ENCODE results near the gene SERGEF.

The SERGEF gene

DNA sequence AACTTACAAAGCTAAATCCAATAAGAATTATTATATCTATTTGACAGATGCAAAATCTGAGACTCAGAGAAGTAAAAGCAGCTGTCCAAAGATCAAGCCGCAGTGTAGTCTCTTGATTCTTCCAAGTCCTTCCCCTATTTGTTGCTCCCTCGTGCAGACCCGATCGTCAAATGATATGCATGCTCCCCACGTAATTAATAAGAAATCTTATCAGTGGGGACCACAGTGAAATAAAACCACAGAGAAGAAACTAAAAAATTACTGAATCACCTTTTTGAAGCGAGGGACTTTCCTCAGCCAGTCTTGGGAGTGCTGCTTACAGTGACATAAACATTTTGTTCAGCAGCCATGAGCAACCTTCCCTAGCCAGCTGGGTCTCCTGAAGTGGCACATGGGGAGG lies 64.6 kb downstream of the SERGEF start:
- TF ChIP-seq EZH2 (optimal IDR thresholded peaks at IDR 0.05; ENCODE audit: low read depth, low read length), result no peak
- TF ChIP-seq, protein P1, sequence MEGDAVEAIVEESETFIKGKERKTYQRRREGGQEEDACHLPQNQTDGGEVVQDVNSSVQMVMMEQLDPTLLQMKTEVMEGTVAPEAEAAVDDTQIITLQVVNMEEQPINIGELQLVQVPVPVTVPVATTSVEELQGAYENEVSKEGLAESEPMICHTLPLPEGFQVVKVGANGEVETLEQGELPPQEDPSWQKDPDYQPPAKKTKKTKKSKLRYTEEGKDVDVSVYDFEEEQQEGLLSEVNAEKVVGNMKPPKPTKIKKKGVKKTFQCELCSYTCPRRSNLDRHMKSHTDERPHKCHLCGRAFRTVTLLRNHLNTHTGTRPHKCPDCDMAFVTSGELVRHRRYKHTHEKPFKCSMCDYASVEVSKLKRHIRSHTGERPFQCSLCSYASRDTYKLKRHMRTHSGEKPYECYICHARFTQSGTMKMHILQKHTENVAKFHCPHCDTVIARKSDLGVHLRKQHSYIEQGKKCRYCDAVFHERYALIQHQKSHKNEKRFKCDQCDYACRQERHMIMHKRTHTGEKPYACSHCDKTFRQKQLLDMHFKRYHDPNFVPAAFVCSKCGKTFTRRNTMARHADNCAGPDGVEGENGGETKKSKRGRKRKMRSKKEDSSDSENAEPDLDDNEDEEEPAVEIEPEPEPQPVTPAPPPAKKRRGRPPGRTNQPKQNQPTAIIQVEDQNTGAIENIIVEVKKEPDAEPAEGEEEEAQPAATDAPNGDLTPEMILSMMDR (IDR thresholded peaks at IDR 0.05; ENCODE audit: low read length), result no peak
- TF ChIP-seq EZH2phosphoT487 (IDR thresholded peaks at IDR 0.05; ENCODE audit: low read length), result no peak
- Histone ChIP-seq H3K4me2 (ENCODE audit: low read depth, low read length) (no peak overlapping the region), H3K27ac (ENCODE audit: low read length) (no peak overlapping the region), H4K20me1 (ENCODE audit: insufficient read depth, low read length) (no peaks in the 10 kb centered on the region), H3K27me3 (replicated peaks; ENCODE audit: insufficient read depth, low read length) (no peaks in the 10 kb centered on the region), H3K79me2 (ENCODE audit: low read length) (no peaks in the 10 kb centered on the region), H2AFZ (ENCODE audit: low read length) (no peak overlapping the region), H3K36me3 (replicated peaks; ENCODE audit: insufficient read depth, low read length) (no peaks in the 10 kb centered on the region), H3F3A (ENCODE audit: insufficient read depth, low read length) (no peaks in the 10 kb centered on the region), H3K4me1 (ENCODE audit: low read length) (no peaks in the 10 kb centered on the region), H3K9ac (ENCODE audit: low read length) (no peak overlapping the region), H3K9me2 (replicated peaks; ENCODE audit: insufficient read depth, low read length) (no peaks in the 10 kb centered on the region), H3K9me3 (replicated peaks; ENCODE audit: insufficient read depth, low read length) (no peaks in the 10 kb centered on the region), H3K4me3 (ENCODE audit: low read length) (no peak overlapping the region)
- DNase-seq, result no peak

GRCh38 chr11:17939542-17939941 lies 73.3 kb downstream of the SERGEF start:
- no peak overlapping the region for H3K9ac ChIP-seq (ENCODE audit: low read length)
- H3K36me3 ChIP-seq (replicated peaks; ENCODE audit: insufficient read depth, low read length), result no peaks in the 10 kb centered on the region

DNA sequence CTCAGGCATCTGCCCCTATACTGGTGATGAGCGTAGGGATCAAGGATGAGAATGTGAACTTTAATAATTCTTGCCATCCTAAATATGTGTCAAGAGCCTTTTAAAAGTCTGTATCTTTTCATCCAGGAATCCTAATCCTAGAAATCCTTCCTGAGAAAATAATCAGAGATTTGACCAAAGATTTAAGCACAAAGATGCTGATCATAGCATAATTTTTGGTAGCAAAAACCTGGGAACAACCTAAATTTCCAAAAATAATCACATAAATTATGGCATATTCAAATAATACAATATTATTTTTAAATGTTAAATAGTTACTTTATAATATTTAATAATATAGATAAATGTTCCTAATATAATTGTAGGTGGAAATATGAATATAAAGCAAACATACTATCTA lies 76.1 kb downstream of the SERGEF start:
- H3K4me2 ChIP-seq (ENCODE audit: low read depth, low read length), result no peak overlapping the region
- H3K36me3 ChIP-seq (replicated peaks; ENCODE audit: insufficient read depth, low read length), result no peaks in the 10 kb centered on the region
- H3K9me2 ChIP-seq (replicated peaks; ENCODE audit: insufficient read depth, low read length), result no peaks in the 10 kb centered on the region
- H3K4me1 ChIP-seq (ENCODE audit: low read length), result no peaks in the 10 kb centered on the region
- H3K27me3 ChIP-seq (replicated peaks; ENCODE audit: insufficient read depth, low read length), result no peaks in the 10 kb centered on the region
- no peaks in the 10 kb centered on the region for H3K9me3 ChIP-seq (replicated peaks; ENCODE audit: insufficient read depth, low read length)
- H2AFZ ChIP-seq (ENCODE audit: low read length), result no peak overlapping the region
- no peak overlapping the region for H3K9ac ChIP-seq (ENCODE audit: low read length)
- H3F3A ChIP-seq (ENCODE audit: insufficient read depth, low read length), result no peaks in the 10 kb centered on the region
- no peak for DNase-seq
- H3K4me3 ChIP-seq (ENCODE audit: low read length), result no peak overlapping the region
- H3K27ac ChIP-seq (ENCODE audit: low read length), result no peak overlapping the region
- no peaks in the 10 kb centered on the region for H4K20me1 ChIP-seq (ENCODE audit: insufficient read depth, low read length)
- no peak for TF ChIP-seq EZH2 (optimal IDR thresholded peaks at IDR 0.05; ENCODE audit: low read depth, low read length)
- TF ChIP-seq EZH2phosphoT487 (IDR thresholded peaks at IDR 0.05; ENCODE audit: low read length), result no peak
- TF ChIP-seq, protein P1 (IDR thresholded peaks at IDR 0.05; ENCODE audit: low read length), result no peak
- H3K79me2 ChIP-seq (ENCODE audit: low read length), result no peaks in the 10 kb centered on the region

More at GRCh38 chr11:17939542-17939941, 73.3 kb downstream of the SERGEF start:
- Histone ChIP-seq H4K20me1 (ENCODE audit: insufficient read depth, low read length) (no peaks in the 10 kb centered on the region), H3K4me1 (ENCODE audit: low read length) (no peaks in the 10 kb centered on the region), H3K4me3 (ENCODE audit: low read length) (no peak overlapping the region), H3F3A (ENCODE audit: insufficient read depth, low read length) (no peaks in the 10 kb centered on the region), H3K9me3 (replicated peaks; ENCODE audit: insufficient read depth, low read length) (no peaks in the 10 kb centered on the region), H3K79me2 (ENCODE audit: low read length) (no peaks in the 10 kb centered on the region), H3K27ac (ENCODE audit: low read length) (no peak overlapping the region), H2AFZ (ENCODE audit: low read length) (no peak overlapping the region), H3K4me2 (ENCODE audit: low read depth, low read length) (no peak overlapping the region), H3K27me3 (replicated peaks; ENCODE audit: insufficient read depth, low read length) (no peaks in the 10 kb centered on the region), H3K9me2 (replicated peaks; ENCODE audit: insufficient read depth, low read length) (no peaks in the 10 kb centered on the region)
- no peak for DNase-seq
- TF ChIP-seq, protein P1 (IDR thresholded peaks at IDR 0.05; ENCODE audit: low read length), result no peak
- TF ChIP-seq EZH2 (optimal IDR thresholded peaks at IDR 0.05; ENCODE audit: low read depth, low read length), result no peak
- no peak for TF ChIP-seq EZH2phosphoT487 (IDR thresholded peaks at IDR 0.05; ENCODE audit: low read length)
